KMS-11 (cell line): Measurements from ENCODE around the gene C11orf71.

Source experiments
- H2AFZ ChIP-seq: fragments of 200-600 bp; sonication (generic); 2 replicates; pipeline ENCODE4 v1.6.1; 2016; ENCODE audit warnings: antibody characterized with exemption, mixed run types, low read depth
- H3K27ac ChIP-seq: fragments of 200-600 bp; sonication (generic); 2 replicates; pipeline ENCODE4 v1.6.1; 2016; ENCODE audit warnings: mild to moderate bottlenecking, mixed run types
- H3K27me3 ChIP-seq: fragments of 200-600 bp; sonication (generic); 2 replicates; pipeline ENCODE4 v1.6.1; 2017; ENCODE audit warnings: mild to moderate bottlenecking, low read depth, mixed run types, moderate library complexity; ENCODE audit not compliant: insufficient read depth
- H3K36me3 ChIP-seq: fragments of 200-600 bp; sonication (generic); 2 replicates; pipeline ENCODE4 v1.6.1; 2017; ENCODE audit warnings: mild to moderate bottlenecking, mixed run types; ENCODE audit not compliant: insufficient read depth
- H3K4me1 ChIP-seq: fragments of 200-600 bp; sonication (generic); 2 replicates; pipeline ENCODE4 v1.6.1; 2016; ENCODE audit warnings: mild to moderate bottlenecking, low read depth, mixed run types; ENCODE audit not compliant: poor library complexity, severe bottlenecking
- H3K4me2 ChIP-seq: fragments of 200-600 bp; sonication (generic); 2 replicates; pipeline ENCODE4 v1.7.0; 2016; ENCODE audit warnings: mild to moderate bottlenecking, mixed run types
- H3K4me3 ChIP-seq: fragments of 200-600 bp; sonication (generic); IDR thresholded peaks from 2 replicates; pipeline ENCODE4 v1.6.1; 2017; ENCODE audit warnings: low read depth, low read length, mixed read lengths; ENCODE audit not compliant: insufficient read depth
- H3K79me2 ChIP-seq: fragments of 200-600 bp; sonication (generic); 2 replicates; pipeline ENCODE4 v1.6.1; 2016; ENCODE audit warnings: low read depth, mixed run types; ENCODE audit not compliant: insufficient read depth
- H3K9ac ChIP-seq: fragments of 200-600 bp; sonication (generic); 2 replicates; pipeline ENCODE4 v1.6.1; 2016; ENCODE audit warnings: mild to moderate bottlenecking, mixed run types
- H4K20me1 ChIP-seq: fragments of 200-600 bp; sonication (generic); 2 replicates; pipeline ENCODE4 v1.6.1; 2016; ENCODE audit warnings: mild to moderate bottlenecking, mixed run types; ENCODE audit not compliant: insufficient read depth
- CTCF ChIP-seq: fragments of 200-600 bp; sonication (generic); conservative IDR thresholded peaks from 2 replicates; pipeline ENCODE4 v1.6.1; 2017; ENCODE audit warnings: low read depth, mild to moderate bottlenecking, antibody characterized with exemption, low read length, moderate library complexity, mixed read lengths

C11orf71 gene

DNA sequence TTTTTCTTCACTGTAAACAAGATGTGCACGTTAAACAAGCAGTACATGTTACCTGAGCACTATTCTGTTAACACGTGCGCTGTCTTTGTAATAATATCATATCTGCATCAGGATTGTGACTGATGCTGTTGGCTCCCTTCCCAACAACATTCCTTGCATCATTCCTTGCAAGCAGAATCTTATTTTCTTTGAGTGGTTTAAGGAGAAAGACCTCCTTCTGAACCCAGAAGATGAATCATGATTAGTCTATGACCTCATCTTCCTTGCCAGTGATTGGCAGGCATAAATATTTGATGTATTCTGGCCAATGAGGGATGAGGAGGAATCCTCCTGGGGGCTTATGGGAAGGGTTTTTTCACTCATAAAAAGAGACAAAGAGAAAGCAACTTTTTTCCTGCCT, 46.2 kb downstream of the C11orf71 start:
- H3K4me1 ChIP-seq = no peaks in the 10 kb centered on the region
- no peak overlapping the region for H3K4me3 ChIP-seq
- H2AFZ ChIP-seq = no peak overlapping the region
- no peak overlapping the region for H3K27ac ChIP-seq
- no peaks in the 10 kb centered on the region for H3K36me3 ChIP-seq
- no peak overlapping the region for H3K4me2 ChIP-seq
- H3K27me3 ChIP-seq = no peaks in the 10 kb centered on the region
- no peaks in the 10 kb centered on the region for H4K20me1 ChIP-seq
- no peaks in the 10 kb centered on the region for H3K79me2 ChIP-seq
- H3K9ac ChIP-seq = no peak overlapping the region
- no peak for TF ChIP-seq CTCF

DNA sequence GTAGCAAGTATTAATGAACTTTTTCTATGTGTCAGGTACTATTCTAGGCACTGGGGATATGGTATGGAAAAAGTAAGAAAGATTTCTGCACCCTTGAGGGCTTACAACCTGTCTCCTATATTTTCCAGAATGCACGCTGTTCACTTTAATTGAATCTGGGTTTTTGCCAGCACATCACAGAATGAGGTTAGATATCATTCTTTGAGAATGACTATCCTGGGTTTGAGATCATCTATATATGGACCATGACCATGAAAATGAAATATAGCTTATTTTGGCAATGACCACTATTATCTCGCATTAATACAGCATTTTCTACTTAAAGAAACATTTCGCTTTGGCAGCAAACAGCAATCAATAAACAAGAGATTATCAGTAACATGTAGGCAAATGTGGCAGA, 46.9 kb downstream of the C11orf71 start:
- Histone ChIP-seq H4K20me1 (no peaks in the 10 kb centered on the region), H3K79me2 (no peaks in the 10 kb centered on the region), H3K27ac (no peak overlapping the region)

GRCh38 chr11:114350022-114350421, 50.3 kb downstream of the C11orf71 start:
- no peaks in the 10 kb centered on the region for H3K36me3 ChIP-seq
- no peak for TF ChIP-seq CTCF
- H3K27ac ChIP-seq = no peak overlapping the region
- no peaks in the 10 kb centered on the region for H3K27me3 ChIP-seq
- no peak overlapping the region for H3K9ac ChIP-seq
- H4K20me1 ChIP-seq = no peaks in the 10 kb centered on the region
- no peak overlapping the region for H2AFZ ChIP-seq
- H3K79me2 ChIP-seq = no peaks in the 10 kb centered on the region
- H3K4me3 ChIP-seq = no peak overlapping the region
- H3K4me1 ChIP-seq = no peaks in the 10 kb centered on the region
- no peak overlapping the region for H3K4me2 ChIP-seq

More for the DNA sequence above, 46.9 kb downstream of the C11orf71 start:
- Histone ChIP-seq H3K36me3 (no peaks in the 10 kb centered on the region), H3K4me1 (no peaks in the 10 kb centered on the region), H3K4me2 (no peak overlapping the region), H2AFZ (no peak overlapping the region), H3K27me3 (no peaks in the 10 kb centered on the region), H3K9ac (no peak overlapping the region), H3K4me3 (no peak overlapping the region)
- no peak for TF ChIP-seq CTCF
